ENCODE measurements around the gene FUT2.

DNA sequence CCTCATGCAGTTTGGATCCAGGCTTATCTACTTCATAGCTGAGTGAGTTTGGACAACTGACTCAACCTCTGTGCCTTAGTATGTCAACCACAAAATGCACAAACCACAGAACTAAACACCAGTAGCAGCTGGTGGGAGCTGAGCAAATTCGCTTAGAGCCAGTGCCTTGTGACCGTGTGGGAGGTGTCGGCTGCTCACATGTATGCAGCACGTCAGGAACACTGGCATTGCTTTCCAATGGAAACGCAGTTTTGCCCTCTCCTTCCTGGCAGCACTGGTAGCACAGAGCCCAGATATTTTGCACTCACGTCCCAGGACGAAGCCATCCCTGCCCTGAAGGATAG is 14.7 kb upstream of the FUT2 start:
- TF ChIP-seq CTCF (IDR thresholded peaks at IDR 0.05; ENCODE audit: poor library complexity) (no peak), EZH2phosphoT487 (IDR thresholded peaks at IDR 0.05; ENCODE audit: low read depth, severe bottlenecking, unreplicated experiment) (no peak), EZH2 (IDR thresholded peaks at IDR 0.05; ENCODE audit: borderline replicate concordance) (no peak)
